Choroid plexus epithelial cell (primary cell): Measurements from ENCODE around the gene LRP1.

Experiments
- DNase-seq: peaks from one replicate; pipeline ENCODE4 v3.0.0-alpha.2; 2010; ENCODE audit warnings: low read depth
- H3K4me3 ChIP-seq: 2 replicates; pipeline ENCODE4 v1.5.1; 2011; ENCODE audit warnings: low read depth, mild to moderate bottlenecking, control low read depth, low read length, moderate library complexity
- TF ChIP-seq, protein P1 (sequence below): conservative IDR thresholded peaks from 2 replicates; pipeline ENCODE4 v1.5.1; 2011; ENCODE audit warnings: low read depth, mild to moderate bottlenecking, control low read depth, inconsistent platforms, low read length, moderate library complexity

Gene LRP1

DNA sequence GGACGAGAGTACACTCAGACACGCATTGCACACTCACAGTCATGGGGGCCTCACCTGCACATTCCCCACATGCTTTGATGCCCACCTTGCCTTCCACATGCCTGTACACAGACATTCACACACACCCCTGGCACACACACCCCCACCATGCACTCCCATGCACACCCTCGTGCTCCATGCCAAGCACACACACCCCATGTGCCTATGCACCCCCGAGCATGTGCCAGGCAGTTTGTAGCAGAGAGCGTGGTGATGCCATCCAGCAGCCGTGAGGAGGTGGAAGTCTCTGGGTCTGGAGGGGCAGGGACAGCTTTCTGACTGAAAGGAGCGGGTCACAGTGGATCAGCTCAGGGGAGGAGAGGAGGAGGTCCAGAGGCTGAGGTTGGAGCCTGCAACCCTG lies 77.6 kb downstream of the LRP1 start:
- DNase-seq: no peak
- TF ChIP-seq, protein P1, sequence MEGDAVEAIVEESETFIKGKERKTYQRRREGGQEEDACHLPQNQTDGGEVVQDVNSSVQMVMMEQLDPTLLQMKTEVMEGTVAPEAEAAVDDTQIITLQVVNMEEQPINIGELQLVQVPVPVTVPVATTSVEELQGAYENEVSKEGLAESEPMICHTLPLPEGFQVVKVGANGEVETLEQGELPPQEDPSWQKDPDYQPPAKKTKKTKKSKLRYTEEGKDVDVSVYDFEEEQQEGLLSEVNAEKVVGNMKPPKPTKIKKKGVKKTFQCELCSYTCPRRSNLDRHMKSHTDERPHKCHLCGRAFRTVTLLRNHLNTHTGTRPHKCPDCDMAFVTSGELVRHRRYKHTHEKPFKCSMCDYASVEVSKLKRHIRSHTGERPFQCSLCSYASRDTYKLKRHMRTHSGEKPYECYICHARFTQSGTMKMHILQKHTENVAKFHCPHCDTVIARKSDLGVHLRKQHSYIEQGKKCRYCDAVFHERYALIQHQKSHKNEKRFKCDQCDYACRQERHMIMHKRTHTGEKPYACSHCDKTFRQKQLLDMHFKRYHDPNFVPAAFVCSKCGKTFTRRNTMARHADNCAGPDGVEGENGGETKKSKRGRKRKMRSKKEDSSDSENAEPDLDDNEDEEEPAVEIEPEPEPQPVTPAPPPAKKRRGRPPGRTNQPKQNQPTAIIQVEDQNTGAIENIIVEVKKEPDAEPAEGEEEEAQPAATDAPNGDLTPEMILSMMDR: no peak
- H3K4me3 ChIP-seq: no peak overlapping the region

DNA sequence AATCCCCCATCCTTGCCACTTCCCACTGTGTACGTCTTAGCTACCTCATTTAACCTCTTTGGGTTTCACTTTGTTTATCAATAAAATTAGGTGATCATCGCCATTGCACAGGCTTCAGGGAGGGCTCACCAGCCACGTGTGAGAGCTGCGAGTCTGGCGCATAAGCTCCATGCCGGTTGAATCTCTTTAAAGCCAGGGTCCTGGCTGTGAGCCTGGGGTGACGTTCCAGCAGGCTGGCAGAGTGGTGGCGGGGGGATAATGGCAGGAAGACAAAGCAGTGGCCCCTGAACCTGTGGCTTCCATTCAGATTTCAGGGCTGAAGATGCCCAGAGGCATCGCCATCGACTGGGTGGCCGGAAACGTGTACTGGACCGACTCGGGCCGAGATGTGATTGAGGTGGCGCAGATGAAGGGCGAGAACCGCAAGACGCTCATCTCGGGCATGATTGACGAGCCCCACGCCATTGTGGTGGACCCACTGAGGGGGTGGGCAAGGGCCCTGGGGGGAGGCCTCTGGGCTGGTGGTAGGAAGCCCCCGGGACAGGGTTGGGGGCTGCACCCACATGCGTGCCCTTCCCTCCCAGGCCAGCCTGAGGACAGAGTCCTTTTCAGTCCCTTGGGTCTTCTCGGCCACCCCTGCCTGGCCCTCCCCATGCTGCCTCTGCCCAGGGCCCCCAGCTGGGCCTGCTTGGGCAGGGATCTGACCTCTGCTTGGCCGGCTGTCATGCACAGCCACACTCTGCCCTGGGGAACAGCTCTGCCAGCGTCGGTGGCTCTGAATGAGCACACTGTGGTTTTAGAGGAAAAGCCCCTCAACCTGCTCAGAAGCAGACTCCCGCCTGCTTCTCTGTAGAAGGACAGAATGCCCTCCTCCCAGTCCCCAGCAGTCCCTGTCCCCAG lies 79.7 kb downstream of the LRP1 start:
- TF ChIP-seq, protein P1: no peak
- H3K4me3 ChIP-seq: no peak overlapping the region
- no peak for DNase-seq

DNA sequence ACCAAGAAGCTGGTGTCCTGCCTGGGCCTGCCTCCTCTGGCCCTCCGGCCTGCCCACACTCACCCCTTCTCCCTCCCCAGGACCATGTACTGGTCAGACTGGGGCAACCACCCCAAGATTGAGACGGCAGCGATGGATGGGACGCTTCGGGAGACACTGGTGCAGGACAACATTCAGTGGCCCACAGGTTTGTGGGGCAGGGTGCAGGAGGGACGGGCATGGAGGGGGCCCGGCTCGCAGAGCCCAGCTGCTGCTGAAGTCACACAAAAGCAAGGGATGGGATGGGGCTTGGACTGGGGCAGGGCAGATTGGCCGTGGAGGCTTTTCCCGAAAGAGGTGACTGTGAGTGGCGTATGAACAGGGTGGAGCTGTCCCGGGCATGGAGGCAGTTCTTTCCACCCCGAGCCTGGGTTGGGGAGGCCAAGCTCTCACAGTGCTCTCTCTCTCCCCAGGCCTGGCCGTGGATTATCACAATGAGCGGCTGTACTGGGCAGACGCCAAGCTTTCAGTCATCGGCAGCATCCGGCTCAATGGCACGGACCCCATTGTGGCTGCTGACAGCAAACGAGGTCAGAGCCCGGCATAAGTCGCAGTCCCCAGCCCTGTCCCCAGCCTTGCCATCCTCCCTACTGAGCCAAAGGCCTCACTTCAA lies 80.5 kb downstream of the LRP1 start:
- TF ChIP-seq, protein P1: no peak
- no peak overlapping the region for H3K4me3 ChIP-seq
- DNase-seq: no peak

DNA sequence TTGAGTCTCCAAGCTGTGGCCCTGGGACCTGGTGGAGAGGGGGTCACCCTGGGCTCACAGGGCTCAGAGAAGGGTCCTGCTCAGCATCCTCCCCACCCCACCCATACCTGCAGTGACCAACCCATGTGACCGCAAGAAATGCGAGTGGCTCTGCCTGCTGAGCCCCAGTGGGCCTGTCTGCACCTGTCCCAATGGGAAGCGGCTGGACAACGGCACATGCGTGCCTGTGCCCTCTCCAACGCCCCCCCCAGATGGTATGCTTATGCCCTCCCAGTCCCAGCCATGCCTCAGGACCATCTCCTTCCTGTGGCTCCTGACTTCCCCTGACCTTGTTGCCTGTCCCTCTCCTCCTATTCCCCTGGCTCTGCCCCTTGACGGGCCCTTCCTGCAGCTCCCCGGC lies 81.6 kb downstream of the LRP1 start:
- H3K4me3 ChIP-seq: no peak overlapping the region
- TF ChIP-seq, protein P1: no peak
- no peak for DNase-seq

DNA sequence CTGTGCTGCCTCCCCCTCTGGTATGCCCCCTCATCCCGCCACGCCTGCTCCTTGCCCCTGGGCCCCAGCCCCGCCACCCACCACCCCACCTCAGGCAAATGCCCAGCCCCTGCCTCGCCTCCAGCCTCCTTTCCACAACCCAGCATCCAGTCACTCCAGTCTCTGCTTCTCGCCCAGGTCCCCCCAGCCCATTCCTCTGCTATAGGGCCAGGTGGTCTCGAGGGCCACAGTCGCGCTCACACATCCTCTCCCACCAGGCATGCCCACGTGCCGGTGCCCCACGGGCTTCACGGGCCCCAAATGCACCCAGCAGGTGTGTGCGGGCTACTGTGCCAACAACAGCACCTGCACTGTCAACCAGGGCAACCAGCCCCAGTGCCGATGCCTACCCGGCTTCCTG lies 82.2 kb downstream of the LRP1 start:
- DNase-seq: no peak
- H3K4me3 ChIP-seq: no peak overlapping the region
- TF ChIP-seq, protein P1: no peak

DNA sequence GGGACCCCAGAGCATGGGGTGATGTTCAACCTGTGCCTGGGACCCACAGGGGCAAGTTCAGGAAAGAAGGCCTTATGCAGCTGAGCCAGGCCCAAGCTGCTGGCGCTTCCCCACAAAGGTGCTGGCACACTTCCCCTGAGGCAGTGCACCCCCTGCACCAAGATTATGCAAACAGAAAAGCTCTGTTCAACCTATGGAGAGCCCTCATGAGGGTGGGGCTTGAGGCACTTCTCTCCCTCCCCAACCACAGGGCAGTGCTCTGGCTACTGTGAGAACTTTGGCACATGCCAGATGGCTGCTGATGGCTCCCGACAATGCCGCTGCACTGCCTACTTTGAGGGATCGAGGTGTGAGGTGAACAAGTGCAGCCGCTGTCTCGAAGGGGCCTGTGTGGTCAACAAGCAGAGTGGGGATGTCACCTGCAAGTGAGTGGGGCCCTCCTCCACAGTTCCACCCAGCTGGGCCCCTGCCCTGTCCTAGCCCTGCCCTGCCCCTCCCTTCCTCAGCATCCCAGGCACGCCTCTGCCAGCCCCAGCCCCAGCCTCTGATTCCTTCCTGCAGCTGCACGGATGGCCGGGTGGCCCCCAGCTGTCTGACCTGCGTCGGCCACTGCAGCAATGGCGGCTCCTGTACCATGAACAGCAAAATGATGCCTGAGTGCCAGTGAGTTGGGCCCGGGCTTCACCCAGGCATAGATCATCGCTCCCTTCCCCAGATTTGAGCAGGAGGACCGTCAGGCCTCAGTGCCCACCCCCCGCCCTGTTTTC lies 82.8 kb downstream of the LRP1 start:
- TF ChIP-seq, protein P1: no peak
- no peak overlapping the region for H3K4me3 ChIP-seq
- DNase-seq: no peak
